ENCODE results near the gene DGKQ. TPM values are rescaled to one million over a fixed set of nuclear protein-coding genes. Genes with fewer than 3 reads are reported as not detected.

The DGKQ gene
- total RNA-seq, 1 experiment from 2014 or later, result 25.0 TPM

Other genes starting within 250 kb of the DGKQ start
- gene CPLX1, start 147.4 kb downstream of the DGKQ start, total RNA-seq (2014; rRNA removed; shearing (Covaris generic)), result 0.19 and 0.64 TPM in 2 replicates
- 71.8 and 81.1 TPM in 2 replicates for gene GAK, start 41.3 kb downstream of the DGKQ start, total RNA-seq (2014; rRNA removed; shearing (Covaris generic))
- 26.2 and 27.5 TPM in 2 replicates for gene TMEM175, start 41.1 kb downstream of the DGKQ start, total RNA-seq (2014; rRNA removed; shearing (Covaris generic))
- gene IDUA, start 13.5 kb upstream of the DGKQ start, total RNA-seq (2014; rRNA removed; shearing (Covaris generic)), result 14.1 and 16.1 TPM in 2 replicates
- gene SLC26A1, start 19.8 kb upstream of the DGKQ start, total RNA-seq (2014; rRNA removed; shearing (Covaris generic)), result 0.41 TPM in 1 of 2 replicates, not detected in the other
- 85.0 and 102 TPM in 2 replicates for gene FGFRL1, start 38.1 kb upstream of the DGKQ start, total RNA-seq (2014; rRNA removed; shearing (Covaris generic))
- not detected in 2 replicates for gene RNF212, start 140.0 kb upstream of the DGKQ start, total RNA-seq (2014; rRNA removed; shearing (Covaris generic))
- 7.6 and 16.2 TPM in 2 replicates for gene SPON2, start 199.0 kb upstream of the DGKQ start, total RNA-seq (2014; rRNA removed; shearing (Covaris generic))

Data from A172 (cell line).